Frontal cortex (tissue), 4 donors: ENCODE data around the gene CD63. TPM values are rescaled to one million over a fixed set of nuclear protein-coding genes. Genes with fewer than 3 reads are reported as not detected.

Source experiments
- DNase-seq, 2 donors: peaks; one replicate each; pipeline ENCODE4 v3.0.0; 2012; ENCODE audit warnings: low spot score in 2 of 2
- FAIRE-seq: peaks from 2 replicates; lab custom pipeline; 2012; peaks lifted over from hg19 to GRCh38; lab: Jason Lieb, UNC
- total RNA-seq: library from RNA; depleted of rRNA; stranded (reverse); fragments of >200 nt; gene quantifications from one replicate; pipeline ENCODE4 v1.2.3, GENCODE V29; 2014
- donor health status: control.
- donor health status: control.
- donor health status: control.

Gene CD63
- total RNA-seq, 1 donor from 2014 or later = 227 TPM

GRCh38 chr12:55707841-55708694 is 20.7 kb downstream of the CD63 start, which contains the start of gene ITGA7:
TSS of gene ITGA7 (minus strand) at chr12:55707904. CDS start at chr12:55707682, 222 bp downstream.
- FAIRE-seq (no peak), DNase-seq (peak; percentile 76 to 86)

- no peak for FAIRE-seq
- no peak for DNase-seq
Observed at GRCh38 chr12:55707219-55707671, 21.6 kb downstream of the CD63 start.

GRCh38 chr12:55706568-55707218 is 22.1 kb downstream of the CD63 start:
- no peak for DNase-seq

GRCh38 chr12:55705782-55706402 is 22.9 kb downstream of the CD63 start:
- no peak for FAIRE-seq
- no peak for DNase-seq

More at GRCh38 chr12:55706568-55707218, 22.1 kb downstream of the CD63 start:
- no peak for FAIRE-seq

- FAIRE-seq (no peak), DNase-seq (no peak)
Observed at GRCh38 chr12:55704824-55705718, 23.7 kb downstream of the CD63 start.

GRCh38 chr12:55703901-55704761 is 24.7 kb downstream of the CD63 start:
- DNase-seq (no peak), FAIRE-seq (no peak)

- DNase-seq = no peak
- no peak for FAIRE-seq
Observed at GRCh38 chr12:55703288-55703687, 25.5 kb downstream of the CD63 start.

- DNase-seq (no peak), FAIRE-seq (no peak)
Observed at GRCh38 chr12:55702861-55703260, 25.9 kb downstream of the CD63 start.

- DNase-seq (no peak), FAIRE-seq (no peak)
Observed at GRCh38 chr12:55700255-55701018, 28.4 kb downstream of the CD63 start.

- FAIRE-seq = no peak
- no peak for DNase-seq
Observed at GRCh38 chr12:55699471-55700055, 29.2 kb downstream of the CD63 start.

- no peak for FAIRE-seq
Observed at GRCh38 chr12:55698965-55699364, 29.8 kb downstream of the CD63 start.

GRCh38 chr12:55698241-55698955 is 30.4 kb downstream of the CD63 start:
- DNase-seq (no peak), FAIRE-seq (no peak)

More at GRCh38 chr12:55698965-55699364, 29.8 kb downstream of the CD63 start:
- no peak for DNase-seq

GRCh38 chr12:55697686-55698085 is 31.1 kb downstream of the CD63 start:
- DNase-seq = no peak
- FAIRE-seq = no peak

GRCh38 chr12:55696796-55697462 is 31.9 kb downstream of the CD63 start:
- no peak for FAIRE-seq
- DNase-seq = no peak

- no peak for FAIRE-seq
- DNase-seq = no peak
Observed at GRCh38 chr12:55696141-55696540, 32.7 kb downstream of the CD63 start.

- DNase-seq = no peak
- FAIRE-seq = no peak
Observed at GRCh38 chr12:55695349-55695748, 33.5 kb downstream of the CD63 start.
